HCT116 (cell line): ENCODE measurements around the gene METRN.

Source experiments
- ATF3 ChIP-seq: IDR thresholded peaks from 2 replicates; pipeline ENCODE4 v1.6.1; 2012
- CTCF ChIP-seq, 3 experiments: fragments of 200-600 bp in 1 of 3; sonication (generic) in 1 of 3; IDR thresholded peaks in 2 of 3; conservative IDR thresholded peaks in 1 of 3; 2 replicates each; pipeline ENCODE4 v1.5.1; 2012 to 2017; ENCODE audit warnings: low read depth in 2 of 3, low read length in 2 of 3, antibody characterized with exemption in 1 of 3, borderline replicate concordance in 1 of 3, control low read depth in 1 of 3, mild to moderate bottlenecking in 1 of 3, mixed read lengths in 1 of 3, mixed run types in 1 of 3, moderate library complexity in 1 of 3; ENCODE audit not compliant: insufficient read depth in 1 of 3
- FOSL1 ChIP-seq: IDR thresholded peaks from 2 replicates; pipeline ENCODE4 v1.6.1; 2012; ENCODE audit warnings: low read depth
- MAX ChIP-seq: IDR thresholded peaks from 2 replicates; pipeline ENCODE4 v1.6.1; 2012
- POLR2A ChIP-seq: IDR thresholded peaks from 2 replicates; pipeline ENCODE4 v1.7.0; 2011; ENCODE audit warnings: borderline replicate concordance; ENCODE audit not compliant: insufficient read depth, insufficient read length; ENCODE audit errors: extremely low read depth
- POLR2AphosphoS5 ChIP-seq: IDR thresholded peaks from 2 replicates; pipeline ENCODE4 v1.6.1; 2011; ENCODE audit warnings: mild to moderate bottlenecking, low read depth, low read length, moderate library complexity
- REST ChIP-seq: IDR thresholded peaks from 2 replicates; pipeline ENCODE4 v1.6.1; 2012; ENCODE audit warnings: low read depth
- SP1 ChIP-seq: IDR thresholded peaks from 2 replicates; pipeline ENCODE4 v1.6.1; 2012; ENCODE audit warnings: low read depth
- YY1 ChIP-seq: IDR thresholded peaks from 2 replicates; pipeline ENCODE4 v1.6.1; 2011; ENCODE audit warnings: low read length, low read depth, moderate library complexity, mild to moderate bottlenecking; ENCODE audit not compliant: insufficient replicate concordance; ENCODE audit errors: extremely low read depth
- ZFX ChIP-seq: fragments of 450-650 bp; IDR thresholded peaks from 2 replicates; pipeline ENCODE4 v1.6.1; 2017
- ZNF274 ChIP-seq: fragments of 200-500 bp; sonication (Bioruptor generic); IDR thresholded peaks from 2 replicates; pipeline ENCODE4 v1.6.1; 2014; ENCODE audit warnings: mild to moderate bottlenecking, low read depth, low read length, inconsistent platforms

GRCh38 chr16:668519-669171 lies 46.3 kb upstream of the METRN start:
- TF ChIP-seq POLR2A (no peak), CTCF (IDR thresholded peaks at IDR 0.05 in 2 of 3, conservative IDR thresholded peaks at IDR 0.05 in 1 of 3; ENCODE audit: borderline replicate concordance in 1 of 3, insufficient read depth in 1 of 3, low read depth in 2 of 3, low read length in 2 of 3) (no peak), ZFX (peak; percentile 33; the same call in 1 of the 2 replicates), MAX (no peak), POLR2AphosphoS5 (no peak), SP1 (no peak), REST (no peak), YY1 (no peak), ATF3 (no peak), FOSL1 (no peak), ZNF274 (no peak)
